ENCODE data around the gene PFN3.
"Not testable (repeated sequence)": the region's sequence is repeated elsewhere in the genome, so short reads cannot be mapped to it uniquely, and the experiment has no call there.

Gene PFN3

GRCh38 chr5:177371120-177372033 is 29.1 kb downstream of the PFN3 start:
- no peak for DNase-seq

DNA sequence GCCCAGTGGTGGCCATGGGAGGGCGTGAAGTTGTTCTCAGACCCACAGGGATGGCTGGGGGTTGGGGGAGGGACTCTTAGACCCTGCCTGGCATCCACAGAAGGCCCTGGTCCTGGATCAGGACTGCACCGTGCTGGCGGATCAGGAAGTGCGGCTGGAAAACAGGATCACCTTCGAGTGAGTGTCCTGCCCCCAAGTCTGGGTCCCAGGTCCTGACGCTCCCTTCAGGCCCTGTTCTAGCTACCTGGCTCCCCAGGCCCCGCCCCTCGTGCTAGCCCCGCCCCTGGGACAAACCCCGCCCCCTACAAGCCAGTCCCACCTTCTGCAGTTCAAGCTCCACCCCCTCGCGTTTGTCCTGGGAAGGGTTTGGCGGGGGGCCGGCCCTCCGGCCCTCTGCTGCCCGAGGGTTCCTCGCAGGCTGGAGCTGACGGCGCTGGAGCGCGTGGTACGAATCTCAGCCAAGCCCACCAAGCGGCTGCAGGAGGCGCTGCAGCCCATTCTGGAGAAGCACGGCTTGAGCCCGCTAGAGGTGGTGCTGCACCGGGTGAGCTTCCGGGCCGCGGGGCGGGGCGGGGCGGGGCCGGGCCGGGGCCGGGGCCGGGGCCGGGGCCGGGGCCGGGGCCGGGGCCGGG is 29.9 kb downstream of the PFN3 start:
- DNase-seq: peak; percentile 48

DNA sequence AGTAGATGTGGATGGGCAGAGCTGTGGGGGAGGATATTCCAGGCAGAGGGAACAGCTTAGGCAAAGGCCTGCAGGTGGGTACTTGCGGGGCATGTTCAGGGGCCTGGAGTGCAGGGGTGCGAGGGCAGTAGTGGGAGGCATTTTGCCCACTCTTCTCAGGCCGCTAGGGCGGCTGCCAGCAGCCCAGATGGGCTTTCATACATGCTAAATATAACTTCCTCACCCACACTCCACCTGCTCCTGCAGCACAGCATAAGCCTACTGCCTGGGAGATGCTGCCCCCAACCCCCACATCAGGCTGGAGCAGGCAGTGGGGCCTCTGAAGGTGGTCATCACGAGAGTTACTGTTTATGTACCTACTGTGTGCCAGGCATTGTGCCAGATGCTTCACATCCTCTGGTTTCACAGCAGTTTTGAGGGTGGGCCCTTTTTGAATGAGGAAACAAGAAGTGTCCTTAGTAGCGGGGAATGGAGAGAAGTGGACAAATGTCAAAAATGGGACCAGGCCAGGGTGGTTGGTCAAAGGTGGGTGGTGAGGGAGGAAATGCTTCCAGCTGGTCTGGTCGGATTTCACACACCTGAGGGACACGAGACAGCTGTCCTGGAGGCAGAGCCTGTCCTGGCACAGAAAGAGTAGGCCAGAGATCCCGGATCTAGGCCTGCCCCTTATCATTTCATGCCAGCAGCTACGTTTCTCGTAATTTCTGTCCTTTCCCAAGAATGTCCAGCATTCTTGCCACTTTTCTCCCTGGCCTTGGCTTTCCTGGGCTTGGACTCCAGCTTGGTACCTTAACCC is 30.6 kb downstream of the PFN3 start:
- DNase-seq: no peak

- DNase-seq: no peak
Measured at GRCh38 chr5:177368869-177369644, 31.4 kb downstream of the PFN3 start.

- no peak for DNase-seq
Measured at GRCh38 chr5:177367981-177368868, 32.2 kb downstream of the PFN3 start.

DNA sequence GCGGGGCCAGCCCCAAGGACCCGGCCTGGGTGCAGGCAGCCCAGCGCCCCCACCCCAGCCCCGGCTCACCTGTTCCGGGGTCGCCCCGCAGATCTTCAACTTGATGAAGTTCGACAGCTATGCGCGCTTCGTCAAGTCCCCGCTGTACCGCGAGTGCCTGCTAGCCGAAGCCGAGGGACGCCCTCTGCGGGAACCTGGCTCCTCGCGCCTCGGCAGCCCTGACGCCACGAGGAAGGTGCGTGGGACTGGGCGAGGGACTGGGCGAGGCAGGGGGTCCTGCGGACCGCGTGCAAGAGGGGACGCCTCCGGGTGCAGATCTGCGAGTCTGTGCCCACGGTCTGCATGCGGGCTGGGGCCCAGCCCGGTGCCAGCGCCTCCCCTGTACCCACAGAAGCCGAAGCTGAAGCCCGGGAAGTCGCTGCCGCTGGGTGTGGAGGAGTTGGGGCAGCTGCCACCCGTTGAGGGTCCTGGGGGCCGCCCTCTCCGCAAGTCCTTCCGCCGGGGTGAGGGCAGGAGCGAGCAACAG is 33.1 kb downstream of the PFN3 start:
- no peak for DNase-seq

DNA sequence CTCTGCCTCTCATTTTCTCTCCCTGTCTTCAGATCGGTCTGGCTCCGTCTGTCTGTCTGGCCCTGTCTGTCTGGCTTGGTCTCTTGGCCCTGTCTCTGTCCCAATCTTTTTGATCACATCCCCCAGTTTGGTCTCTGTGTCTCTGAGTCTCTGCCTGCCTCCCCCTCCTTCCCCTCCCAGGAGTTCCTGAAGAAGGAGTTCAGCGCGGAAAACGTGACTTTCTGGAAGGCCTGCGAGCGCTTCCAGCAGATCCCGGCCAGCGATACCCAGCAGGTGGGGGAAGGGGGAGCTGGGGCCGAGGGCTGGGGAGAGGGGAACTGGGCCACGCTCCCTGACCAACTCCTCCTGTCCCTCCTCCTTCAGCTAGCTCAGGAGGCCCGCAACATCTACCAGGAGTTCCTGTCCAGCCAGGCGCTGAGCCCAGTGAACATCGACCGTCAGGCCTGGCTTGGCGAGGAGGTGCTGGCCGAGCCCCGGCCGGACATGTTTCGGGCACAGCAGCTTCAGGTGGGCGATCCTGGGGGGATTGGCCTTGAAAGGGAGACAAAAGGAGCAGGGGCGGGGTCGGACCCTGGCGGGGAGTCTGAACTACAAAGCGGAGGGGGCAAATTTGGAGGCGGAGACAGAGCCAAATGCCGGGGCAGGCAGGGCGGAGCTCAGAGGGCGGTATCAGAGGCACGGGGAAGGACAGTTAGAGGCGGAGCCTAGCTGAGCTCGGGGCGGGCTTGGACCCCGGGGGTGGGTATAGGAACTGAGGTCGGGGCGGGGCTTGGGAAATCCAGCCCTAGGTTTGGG is 33.7 kb downstream of the PFN3 start:
- DNase-seq: peak; percentile 65

GRCh38 chr5:177365845-177366527 is 34.5 kb downstream of the PFN3 start:
- no peak for DNase-seq

- DNase-seq: no peak
Measured at GRCh38 chr5:177364159-177364962, 36.1 kb downstream of the PFN3 start.

DNA sequence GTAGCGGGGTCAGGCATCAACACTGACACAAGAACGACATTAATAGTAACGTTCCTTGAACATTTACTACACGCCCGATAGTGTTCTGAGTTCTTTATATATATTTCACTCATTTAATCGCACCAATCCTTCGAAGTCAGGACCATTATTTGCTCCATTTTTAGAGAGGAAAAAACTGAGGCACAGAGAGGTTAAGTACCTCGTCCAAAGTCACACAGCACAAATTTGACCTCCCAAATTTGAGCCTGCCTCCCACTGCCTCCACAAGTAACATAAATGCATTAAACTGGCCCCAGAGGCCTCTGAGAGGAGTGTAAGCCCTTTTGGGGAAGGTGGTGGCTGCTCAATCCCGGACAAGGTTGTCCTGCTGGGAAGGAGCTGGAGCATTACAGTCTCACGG is 36.9 kb downstream of the PFN3 start:
- DNase-seq: no peak

GRCh38 chr5:177362610-177363507 is 37.6 kb downstream of the PFN3 start:
- peak; percentile 17 for DNase-seq

GRCh38 chr5:177362292-177362609 is 38.2 kb downstream of the PFN3 start:
- no peak for DNase-seq

- DNase-seq: no peak
Measured at GRCh38 chr5:177361418-177362291, 38.8 kb downstream of the PFN3 start.

GRCh38 chr5:177360740-177361139 is 39.7 kb downstream of the PFN3 start:
- DNase-seq: not testable (repeated sequence)

GRCh38 chr5:177359860-177360259 is 40.6 kb downstream of the PFN3 start:
- DNase-seq: no peak

DNA sequence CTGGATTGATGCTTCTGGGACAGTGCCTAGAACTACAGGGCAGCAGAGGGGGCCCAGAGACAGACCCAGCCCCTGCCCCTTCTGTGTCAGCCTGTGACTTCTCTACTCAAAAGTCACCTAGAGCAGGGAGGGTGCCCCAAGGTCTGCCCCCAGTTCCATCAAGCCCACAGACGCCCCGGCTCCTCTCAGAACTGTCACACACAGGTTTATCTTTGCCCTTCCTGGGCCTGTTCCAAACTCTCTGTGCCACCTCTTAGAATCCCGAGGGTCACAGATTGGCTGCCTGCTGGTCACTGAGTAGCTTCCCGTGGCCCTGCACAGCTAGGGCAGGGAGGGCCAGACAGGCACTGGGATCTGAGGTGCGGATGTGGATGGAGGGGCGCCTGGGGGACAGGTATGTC is 41.0 kb downstream of the PFN3 start:
- DNase-seq: no peak

DNA sequence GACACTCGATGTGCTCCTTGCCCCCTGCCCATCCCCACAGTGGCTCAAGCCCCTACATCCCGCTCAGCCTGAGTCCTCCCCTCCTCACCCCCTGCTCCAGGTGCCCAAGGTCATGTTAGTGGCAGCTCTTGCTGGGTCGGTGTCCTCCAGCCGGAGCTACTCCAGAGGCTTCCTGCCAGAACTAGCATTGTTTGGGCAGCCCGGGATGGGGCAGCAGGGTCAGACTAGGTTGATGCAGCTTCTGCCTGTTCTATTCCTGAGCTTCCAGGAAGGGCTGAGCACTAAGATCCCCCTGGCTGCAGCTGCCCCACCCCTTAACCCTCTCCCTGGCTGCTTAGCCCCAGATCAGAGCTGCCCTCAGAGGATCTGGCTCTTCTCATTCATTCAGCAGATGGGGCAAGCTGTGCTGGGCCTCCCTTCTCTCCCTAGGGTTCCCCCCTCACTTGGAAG is 42.1 kb downstream of the PFN3 start:
- no peak for DNase-seq
